Mesendoderm (in vitro differentiated cells): ENCODE results near the gene EMID1.

Experiments
- DNase-seq: peaks from one replicate; pipeline ENCODE4 v3.0.0; 2013
- H2AK5ac ChIP-seq: 2 replicates; pipeline ENCODE4 v1.6.1; 2013; ENCODE audit warnings: low read length, inconsistent platforms
- H2BK120ac ChIP-seq: 2 replicates; pipeline ENCODE4 v1.6.1; 2013; ENCODE audit warnings: low read depth, mild to moderate bottlenecking, low read length, moderate library complexity, mixed read lengths
- H2BK15ac ChIP-seq: replicated peaks from 2 replicates; pipeline ENCODE4 v1.6.1; 2013; ENCODE audit warnings: low read depth, mild to moderate bottlenecking, moderate library complexity
- H2BK5ac ChIP-seq: 2 replicates; pipeline ENCODE4 v1.6.1; 2013; ENCODE audit warnings: low read length, inconsistent platforms
- H3K18ac ChIP-seq: 2 replicates; pipeline ENCODE4 v1.6.1; 2013; ENCODE audit warnings: mild to moderate bottlenecking, low read length, mixed read lengths
- H3K23ac ChIP-seq: one replicate; pipeline ENCODE4 v1.6.1; 2013; ENCODE audit warnings: low read length
- H3K27ac ChIP-seq: 2 replicates; pipeline ENCODE4 v1.5.1; 2013; ENCODE audit warnings: low read depth, mild to moderate bottlenecking, inconsistent platforms, low read length, moderate library complexity
- H3K27me3 ChIP-seq: 2 replicates; pipeline ENCODE4 v1.6.1; 2013; ENCODE audit warnings: low read length, control low read depth, mild to moderate bottlenecking, inconsistent platforms; ENCODE audit not compliant: insufficient read depth, poor library complexity
- H3K36me3 ChIP-seq: 2 replicates; pipeline ENCODE4 v1.6.1; 2013; ENCODE audit warnings: low read length, inconsistent platforms; ENCODE audit not compliant: control insufficient read depth, insufficient read depth
- H3K4ac ChIP-seq: one replicate; pipeline ENCODE4 v1.6.1; 2013; ENCODE audit warnings: low read depth, mild to moderate bottlenecking, low read length, moderate library complexity
- H3K4me1 ChIP-seq: 2 replicates; pipeline ENCODE4 v1.6.1; 2013; ENCODE audit warnings: low read depth, low read length, inconsistent platforms; ENCODE audit not compliant: control insufficient read depth
- H3K4me2 ChIP-seq: 2 replicates; pipeline ENCODE4 v1.6.1; 2013; ENCODE audit warnings: low read length
- H3K4me3 ChIP-seq: 2 replicates; pipeline ENCODE4 v1.5.1; 2013; ENCODE audit warnings: mild to moderate bottlenecking, low read length
- H3K56ac ChIP-seq: one replicate; pipeline ENCODE4 v1.6.1; 2013; ENCODE audit warnings: low read length
- H3K79me1 ChIP-seq: 2 replicates; pipeline ENCODE4 v1.6.1; 2013; ENCODE audit warnings: low read length, inconsistent platforms
- H3K79me2 ChIP-seq: 2 replicates; pipeline ENCODE4 v1.6.1; 2013; ENCODE audit warnings: mild to moderate bottlenecking, low read length; ENCODE audit not compliant: control insufficient read depth, insufficient read depth
- H3K9ac ChIP-seq: 2 replicates; pipeline ENCODE4 v1.6.1; 2013; ENCODE audit warnings: low read length, inconsistent platforms
- H4K5ac ChIP-seq: one replicate; pipeline ENCODE4 v1.6.1; 2013; ENCODE audit warnings: low read length
- H4K8ac ChIP-seq: one replicate; pipeline ENCODE4 v1.6.1; 2013; ENCODE audit warnings: low read depth, mild to moderate bottlenecking, control low read depth, low read length, moderate library complexity
- WGBS: extraction: QIAGEN DNeasy Blood & Tissue Kit; methylation state at CpG from one replicate; pipeline ENCODE4 v1.1.7; 2013; ENCODE audit warnings: low lambda C conversion rate, missing lambda C conversion rate; ENCODE audit not compliant: insufficient coverage; ENCODE audit errors: extremely low coverage; 5-methylcytosine and 5-hydroxymethylcytosine counted together

The EMID1 gene

GRCh38 chr22:29219881-29220670 lies 14.4 kb downstream of the EMID1 start:
- H3K79me1 ChIP-seq, result no peaks in the 10 kb centered on the region
- H3K36me3 ChIP-seq, result no peaks in the 10 kb centered on the region
- H2BK5ac ChIP-seq, result no peak overlapping the region
- no peak overlapping the region for H2BK15ac ChIP-seq
- peak overlapping the region; percentile 22 for H3K56ac ChIP-seq
- H3K18ac ChIP-seq, result no peak overlapping the region
- WGBS, result no CpG with 5 or more reads among the region's 14 CpGs
- no peak overlapping the region for H3K9ac ChIP-seq
- H2BK120ac ChIP-seq, result no peak overlapping the region
- no peak overlapping the region for H3K4me3 ChIP-seq
- H3K4ac ChIP-seq, result no peak overlapping the region
- H3K4me2 ChIP-seq, result no peak overlapping the region
- peaks cover 2% of the 10 kb centered on the region for H3K4me1 ChIP-seq
- H4K8ac ChIP-seq, result no peak overlapping the region
- H3K23ac ChIP-seq, result peak overlapping the region; percentile 6
- no peaks in the 10 kb centered on the region for H3K79me2 ChIP-seq
- no peak overlapping the region for H2AK5ac ChIP-seq
- no peak for DNase-seq
- H4K5ac ChIP-seq, result no peak overlapping the region
- H3K27ac ChIP-seq, result no peak overlapping the region
- H3K27me3 ChIP-seq, result no peaks in the 10 kb centered on the region

- Histone ChIP-seq H2AK5ac (no peak overlapping the region), H2BK5ac (no peak overlapping the region), H3K4me3 (no peak overlapping the region), H3K4me2 (no peak overlapping the region), H3K4ac (no peak overlapping the region), H3K36me3 (no peaks in the 10 kb centered on the region), H2BK15ac (no peak overlapping the region), H3K23ac (no peak overlapping the region), H3K4me1 (peaks cover 2% of the 10 kb centered on the region), H3K56ac (no peak overlapping the region), H4K8ac (no peak overlapping the region), H4K5ac (no peak overlapping the region), H3K79me2 (no peaks in the 10 kb centered on the region), H3K27ac (no peak overlapping the region), H3K9ac (no peak overlapping the region), H2BK120ac (no peak overlapping the region), H3K27me3 (no peaks in the 10 kb centered on the region), H3K18ac (no peak overlapping the region), H3K79me1 (no peaks in the 10 kb centered on the region)
- DNase-seq, result no peak
- WGBS, result no CpG with 5 or more reads among the region's 19 CpGs
Observed at GRCh38 chr22:29224121-29224858, 18.6 kb downstream of the EMID1 start.

- no peak overlapping the region for H4K8ac ChIP-seq
- H2BK15ac ChIP-seq, result no peak overlapping the region
- no peak overlapping the region for H2BK5ac ChIP-seq
- H3K56ac ChIP-seq, result no peak overlapping the region
- H3K27me3 ChIP-seq, result no peaks in the 10 kb centered on the region
- no peak overlapping the region for H2AK5ac ChIP-seq
- no peak overlapping the region for H3K4me3 ChIP-seq
- H4K5ac ChIP-seq, result no peak overlapping the region
- no peak for DNase-seq
- no peaks in the 10 kb centered on the region for H3K79me2 ChIP-seq
- H2BK120ac ChIP-seq, result no peak overlapping the region
- no peaks in the 10 kb centered on the region for H3K36me3 ChIP-seq
- no peak overlapping the region for H3K27ac ChIP-seq
- no peaks in the 10 kb centered on the region for H3K79me1 ChIP-seq
- WGBS, result no CpG with 5 or more reads among the region's 7 CpGs
- H3K4me2 ChIP-seq, result no peak overlapping the region
- no peak overlapping the region for H3K4ac ChIP-seq
- H3K18ac ChIP-seq, result no peak overlapping the region
- no peak overlapping the region for H3K9ac ChIP-seq
- H3K23ac ChIP-seq, result no peak overlapping the region
- peaks cover under 1% of the 10 kb centered on the region for H3K4me1 ChIP-seq
Observed at GRCh38 chr22:29224859-29225410, 19.2 kb downstream of the EMID1 start.

GRCh38 chr22:29225422-29226090 lies 19.9 kb downstream of the EMID1 start:
- Histone ChIP-seq H3K18ac (no peak overlapping the region), H3K79me2 (no peaks in the 10 kb centered on the region), H3K36me3 (no peaks in the 10 kb centered on the region), H2AK5ac (no peak overlapping the region), H2BK15ac (no peak overlapping the region), H3K4me1 (no peaks in the 10 kb centered on the region), H4K8ac (no peak overlapping the region), H3K27me3 (no peaks in the 10 kb centered on the region), H3K4me2 (no peak overlapping the region), H3K56ac (peak overlapping the region; percentile 17), H4K5ac (no peak overlapping the region), H3K9ac (no peak overlapping the region), H2BK120ac (no peak overlapping the region), H2BK5ac (no peak overlapping the region), H3K79me1 (no peaks in the 10 kb centered on the region), H3K4ac (no peak overlapping the region), H3K4me3 (no peak overlapping the region), H3K27ac (no peak overlapping the region), H3K23ac (no peak overlapping the region)
- WGBS, result no CpG with 5 or more reads among the region's 16 CpGs
- DNase-seq, result no peak

GRCh38 chr22:29226351-29226981 lies 20.8 kb downstream of the EMID1 start:
- Histone ChIP-seq H3K27ac (no peak overlapping the region), H3K18ac (no peak overlapping the region), H4K5ac (no peak overlapping the region), H2BK15ac (no peak overlapping the region), H3K56ac (no peak overlapping the region), H3K23ac (no peak overlapping the region), H4K8ac (no peak overlapping the region), H2BK120ac (no peak overlapping the region), H3K4ac (no peak overlapping the region), H2BK5ac (no peak overlapping the region), H3K4me3 (no peak overlapping the region), H3K79me1 (no peaks in the 10 kb centered on the region), H3K4me1 (no peaks in the 10 kb centered on the region), H2AK5ac (no peak overlapping the region), H3K27me3 (no peaks in the 10 kb centered on the region), H3K36me3 (no peaks in the 10 kb centered on the region), H3K9ac (no peak overlapping the region), H3K79me2 (no peaks in the 10 kb centered on the region), H3K4me2 (no peak overlapping the region)
- WGBS, result no CpG with 5 or more reads among the region's 11 CpGs
- no peak for DNase-seq
